H1 (cell line): ENCODE data around the gene ZRANB1. TPM values are rescaled to one million over a fixed set of nuclear protein-coding genes. Genes with fewer than 3 reads are reported as not detected.

Source experiments
- CHD1 ChIP-seq: IDR thresholded peaks from 2 replicates; pipeline ENCODE4 v1.6.1; 2012; ENCODE audit warnings: low read depth, low read length, improper control_type of control experiment
- CTCF ChIP-seq, 3 experiments: IDR thresholded peaks; 1 replicate in 2 of 3; 2 replicates in 1 of 3; pipeline versions ENCODE4 v1.5.1 to v1.6.1; 2011; ENCODE audit warnings: low read length in 3 of 3, mild to moderate bottlenecking in 3 of 3, inconsistent platforms in 2 of 3, low read depth in 1 of 3, moderate library complexity in 1 of 3; ENCODE audit not compliant: insufficient read depth in 1 of 3; ENCODE audit errors: control extremely low read depth in 1 of 3
- JUN ChIP-seq: IDR thresholded peaks from 2 replicates; pipeline ENCODE4 v1.6.1; 2011; ENCODE audit warnings: low read depth, mild to moderate bottlenecking, improper control_type of control experiment, low read length
- NANOG ChIP-seq: IDR thresholded peaks from 2 replicates; pipeline ENCODE4 v1.6.1; 2011; ENCODE audit warnings: low read length, low read depth, mild to moderate bottlenecking, inconsistent platforms; ENCODE audit not compliant: insufficient read depth, poor library complexity, severe bottlenecking
- NRF1 ChIP-seq: IDR thresholded peaks from 2 replicates; pipeline ENCODE4 v1.6.1; 2011; ENCODE audit warnings: mild to moderate bottlenecking, low read depth, low read length, improper control_type of control experiment
- RAD21 ChIP-seq, 2 experiments: IDR thresholded peaks in 1 of 2; conservative IDR thresholded peaks in 1 of 2; 2 replicates each; pipeline ENCODE4 v1.6.1; 2011; ENCODE audit warnings: low read depth in 2 of 2, low read length in 2 of 2, improper control_type of control experiment in 1 of 2, inconsistent platforms in 1 of 2, mild to moderate bottlenecking in 1 of 2, moderate library complexity in 1 of 2
- SRF ChIP-seq: IDR thresholded peaks from 2 replicates; pipeline ENCODE4 v1.6.1; 2011; ENCODE audit warnings: mild to moderate bottlenecking, low read depth, low read length, moderate library complexity
- SUZ12 ChIP-seq: fragments of 200-600 bp; sonication (generic); IDR thresholded peaks from 2 replicates; pipeline ENCODE4 v1.6.1; 2012; ENCODE audit warnings: mild to moderate bottlenecking, inconsistent platforms, low read length, moderate library complexity, mixed read lengths
- ZNF274 ChIP-seq: IDR thresholded peaks from 2 replicates; pipeline ENCODE4 v1.7.0; 2012; ENCODE audit warnings: low read length, borderline replicate concordance; ENCODE audit errors: extremely low read depth
- polyA plus RNA-seq, 7 experiments: library from polyadenylated mRNA; depleted of rRNA in 3 of 7; stranded (reverse) in 5 of 7; unstranded in 2 of 7; fragments of >200 nt in 5 of 7; fragments of 200-250 nt in 2 of 7; gene quantifications; 1 replicate in 5 of 7; 2 replicates in 1 of 7; 4 replicates in 1 of 7; pipeline versions ENCODE4 v1.2.1 to v1.2.3, GENCODE V29; 2011 to 2013; ENCODE audit warnings: missing spikeins in 2 of 7, mixed read lengths in 2 of 7
- total RNA-seq: library from RNA; stranded (reverse); fragmentation: NEBNext Ultra II Directional; extraction: Animal tissue kit (Norgen Biotek cat#: 25700); gene quantifications from 2 replicates; pipeline ENCODE4 v1.2.1, GENCODE V29; 2021
- TF ChIP-seq, protein P1 (sequence below): IDR thresholded peaks from 2 replicates; pipeline ENCODE4 v1.6.1; 2012; ENCODE audit warnings: inconsistent platforms

Gene ZRANB1
- total and polyA plus RNA-seq, 2 of the 8 experiments (the other 6 are each of a cell fraction or from before 2014, with no cell fraction given), result 6.1 to 19.9 TPM

GRCh38 chr10:124999433-125000365 is 57.8 kb downstream of the ZRANB1 start (continued):
- TF ChIP-seq SUZ12 (no peak), CTCF (IDR thresholded peaks at IDR 0.05; ENCODE audit: control extremely low read depth in 1 of 3, insufficient read depth in 1 of 3, low read depth in 1 of 3, low read length in 3 of 3) (no peak), RAD21 (IDR thresholded peaks at IDR 0.05 in 1 of 2, conservative IDR thresholded peaks at IDR 0.05 in 1 of 2; ENCODE audit: low read depth in 2 of 2, low read length in 2 of 2) (no peak), SRF (no peak), ZNF274 (no peak), CHD1 (no peak), NANOG (no peak), JUN (no peak), NRF1 (no peak)
- TF ChIP-seq, protein P1, sequence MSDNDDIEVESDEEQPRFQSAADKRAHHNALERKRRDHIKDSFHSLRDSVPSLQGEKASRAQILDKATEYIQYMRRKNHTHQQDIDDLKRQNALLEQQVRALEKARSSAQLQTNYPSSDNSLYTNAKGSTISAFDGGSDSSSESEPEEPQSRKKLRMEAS, result no peak
